ENCODE measurements around the gene DTWD2. TPM values are rescaled to one million over a fixed set of nuclear protein-coding genes. Genes with fewer than 3 reads are reported as not detected.

The DTWD2 gene
- total RNA-seq, 1 donor from 2014 or later = 7.9 TPM

- no peak for TF ChIP-seq POLR2AphosphoS5 (IDR thresholded peaks at IDR 0.05; ENCODE audit: insufficient read depth in 1 of 2, low read depth in 1 of 2)
- no peak for TF ChIP-seq POLR2A (IDR thresholded peaks at IDR 0.05)
- peak in 1 of 3 experiments; percentile 10 for TF ChIP-seq CTCF (IDR thresholded peaks at IDR 0.05)
- Histone ChIP-seq H3K4me1 (no peaks in the 10 kb centered on the region), H3K36me3 (no peaks in the 10 kb centered on the region), H3K27ac (no peak overlapping the region), H3K9me3 (no peaks in the 10 kb centered on the region), H3K4me3 (no peak overlapping the region), H3K27me3 (no peaks in the 10 kb centered on the region)
- intact Hi-C loops (cut with DNase I) = no loop called here
- DNase-seq (ENCODE audit: extremely low spot score in 2 of 2) = no peak
Observed at GRCh38 chr5:119022017-119022745, 33.8 kb upstream of the DTWD2 start.

- intact Hi-C loops (cut with DNase I) = no loop called here
- H3K4me1 ChIP-seq = no peaks in the 10 kb centered on the region
- no peak for DNase-seq (ENCODE audit: extremely low spot score in 2 of 2)
Observed at GRCh38 chr5:119021149-119021732, 32.9 kb upstream of the DTWD2 start.

GRCh38 chr5:119019949-119020348 lies 31.6 kb upstream of the DTWD2 start:
- TF ChIP-seq POLR2A (IDR thresholded peaks at IDR 0.05) (no peak), POLR2AphosphoS5 (IDR thresholded peaks at IDR 0.05; ENCODE audit: insufficient read depth in 1 of 2, low read depth in 1 of 2) (no peak), CTCF (IDR thresholded peaks at IDR 0.05) (no peak)
- Histone ChIP-seq H3K27me3 (no peaks in the 10 kb centered on the region), H3K9me3 (no peaks in the 10 kb centered on the region), H3K27ac (no peak overlapping the region), H3K4me3 (no peak overlapping the region), H3K4me1 (no peaks in the 10 kb centered on the region), H3K36me3 (no peaks in the 10 kb centered on the region)
- no peak for DNase-seq (ENCODE audit: extremely low spot score in 2 of 2)
- intact Hi-C loops (cut with DNase I) = no loop called here

More at GRCh38 chr5:119021149-119021732, 32.9 kb upstream of the DTWD2 start:
- Histone ChIP-seq H3K27me3 (no peaks in the 10 kb centered on the region), H3K27ac (no peak overlapping the region), H3K9me3 (no peaks in the 10 kb centered on the region), H3K36me3 (no peaks in the 10 kb centered on the region), H3K4me3 (no peak overlapping the region)
- no peak for TF ChIP-seq CTCF (IDR thresholded peaks at IDR 0.05)

GRCh38 chr5:119019501-119019900 lies 31.2 kb upstream of the DTWD2 start:
- H3K27me3 ChIP-seq = no peaks in the 10 kb centered on the region
- DNase-seq (ENCODE audit: extremely low spot score in 2 of 2) = no peak
- no peaks in the 10 kb centered on the region for H3K9me3 ChIP-seq
- no peak for TF ChIP-seq POLR2AphosphoS5 (IDR thresholded peaks at IDR 0.05; ENCODE audit: insufficient read depth in 1 of 2, low read depth in 1 of 2)
- no peak for TF ChIP-seq CTCF (IDR thresholded peaks at IDR 0.05)
- TF ChIP-seq POLR2A (IDR thresholded peaks at IDR 0.05) = no peak
- H3K4me3 ChIP-seq = no peak overlapping the region
- intact Hi-C loops (cut with DNase I) = no loop called here
- H3K27ac ChIP-seq = no peak overlapping the region
- no peaks in the 10 kb centered on the region for H3K4me1 ChIP-seq
- H3K36me3 ChIP-seq = no peaks in the 10 kb centered on the region

- TF ChIP-seq CTCF (IDR thresholded peaks at IDR 0.05) (no peak), POLR2A (IDR thresholded peaks at IDR 0.05) (no peak), POLR2AphosphoS5 (IDR thresholded peaks at IDR 0.05; ENCODE audit: insufficient read depth in 1 of 2, low read depth in 1 of 2) (no peak)
- H3K27ac ChIP-seq = no peak overlapping the region
- intact Hi-C loops (cut with DNase I) = no loop called here
- no peak overlapping the region for H3K4me3 ChIP-seq
- H3K27me3 ChIP-seq = no peaks in the 10 kb centered on the region
- no peaks in the 10 kb centered on the region for H3K4me1 ChIP-seq
- no peak for DNase-seq (ENCODE audit: extremely low spot score in 2 of 2)
- H3K9me3 ChIP-seq = no peaks in the 10 kb centered on the region
- H3K36me3 ChIP-seq = no peaks in the 10 kb centered on the region
Observed at GRCh38 chr5:119017994-119018393, 29.6 kb upstream of the DTWD2 start.

All from vagina (tissue), 2 donors.